Measurements from ENCODE around the gene EPS15. TPM values are rescaled to one million over a fixed set of nuclear protein-coding genes. Genes with fewer than 3 reads are reported as not detected.

Gene EPS15
- total and polyA plus RNA-seq, 10 of the 15 experiments (the other 5 are each of a cell fraction or from before 2014, with no cell fraction given), result 24.7 to 87.8 (median 56.3) TPM

GRCh38 chr1:51328279-51328678, 190.8 kb downstream of the EPS15 start (continued):
- no peak for TF ChIP-seq CTCF (IDR thresholded peaks at IDR 0.05 in 2 of 3, conservative IDR thresholded peaks at IDR 0.05 in 1 of 3; ENCODE audit: control insufficient read depth in 2 of 3, extremely low read depth in 1 of 3, insufficient read depth in 1 of 3, low read depth in 3 of 3, low read length in 3 of 3)

- intact Hi-C loops (cut with micrococcal nuclease; ENCODE audit: unreplicated experiment), result no loop called here
- H3K4me1 ChIP-seq (ENCODE audit: control insufficient read depth, insufficient read depth, low read length), result peaks cover 9% of the 10 kb centered on the region
- DNase-seq (ENCODE audit: low read depth, low spot score) (no peak), ATAC-seq (no peak), FAIRE-seq (no peak)
- WGBS (ENCODE audit: insufficient coverage, insufficient replicate concordance, low lambda C conversion rate, missing lambda C conversion rate), result 61% methylated on average over 5 of the region's 5 CpGs
- H3K9ac ChIP-seq (ENCODE audit: control insufficient read depth, insufficient read depth, low read length), result no peak overlapping the region
- H2AFZ ChIP-seq (ENCODE audit: control insufficient read depth, low read depth, low read length), result no peak overlapping the region
- H3K79me2 ChIP-seq (ENCODE audit: control insufficient read depth, insufficient read depth, low read length), result no peaks in the 10 kb centered on the region
- H4K20me1 ChIP-seq (ENCODE audit: control insufficient read depth, insufficient read depth), result no peaks in the 10 kb centered on the region
- ChIA-PET RAD21 (ENCODE audit: unreplicated experiment) (no interaction called here), SMC1A (ENCODE audit: uncharacterized antibody, unreplicated experiment) (no interaction called here), CTCF (no interaction called here), POLR2A (interaction anchor here (0.7 kb wide), 1 partner anchor 207 kb away, joined by 3 read pairs; no protein-coding TSS in a partner anchor)
- no peak overlapping the region for H3K4me2 ChIP-seq (ENCODE audit: control insufficient read depth, insufficient read depth)
- H3K27me3 ChIP-seq (replicated peaks in 1 of 2; ENCODE audit: control insufficient read depth in 2 of 2, insufficient read depth in 2 of 2, low read length in 1 of 2), result peaks cover 2 to 4% of the 10 kb centered on the region in 2 experiments; a peak in 3 of 4 replicates
- no peak overlapping the region for H3K4me3 ChIP-seq
- no peak for TF ChIP-seq LARP7 (IDR thresholded peaks at IDR 0.05)
- no peak for TF ChIP-seq RUNX3 (IDR thresholded peaks at IDR 0.05; ENCODE audit: low read length)
- no peak for TF ChIP-seq STAT3 (IDR thresholded peaks at IDR 0.05; ENCODE audit: low read depth, low read length)
- no TSS peak for BruUV-seq (replicated peaks)
- no peak overlapping the region for H3K27ac ChIP-seq (ENCODE audit: control insufficient read depth, insufficient read depth)
- no peaks in the 10 kb centered on the region for H3K36me3 ChIP-seq (ENCODE audit: control insufficient read depth in 2 of 2, insufficient read depth in 2 of 2, low read length in 1 of 2)
- in situ Hi-C loops (cut with MboI), result no loop called here
- no peaks in the 10 kb centered on the region for H3K9me3 ChIP-seq (replicated peaks; ENCODE audit: control insufficient read depth, insufficient read depth, low read length)
These were observed 191.7 kb downstream of the EPS15 start for GRCh38 chr1:51327386-51327785.

GRCh38 chr1:51326839-51327238, 192.2 kb downstream of the EPS15 start:
- Histone ChIP-seq H3K27ac (ENCODE audit: control insufficient read depth, insufficient read depth) (no peak overlapping the region), H4K20me1 (ENCODE audit: control insufficient read depth, insufficient read depth) (no peaks in the 10 kb centered on the region), H3K9ac (ENCODE audit: control insufficient read depth, insufficient read depth, low read length) (no peak overlapping the region), H3K4me2 (ENCODE audit: control insufficient read depth, insufficient read depth) (no peak overlapping the region), H3K27me3 (replicated peaks in 1 of 2; ENCODE audit: control insufficient read depth in 2 of 2, insufficient read depth in 2 of 2, low read length in 1 of 2) (peaks cover 2 to 4% of the 10 kb centered on the region in 2 experiments; a peak in 3 of 4 replicates), H3K9me3 (replicated peaks; ENCODE audit: control insufficient read depth, insufficient read depth, low read length) (no peaks in the 10 kb centered on the region), H3K4me3 (no peak overlapping the region), H2AFZ (ENCODE audit: control insufficient read depth, low read depth, low read length) (no peak overlapping the region), H3K4me1 (ENCODE audit: control insufficient read depth, insufficient read depth, low read length) (peaks cover 9% of the 10 kb centered on the region), H3K36me3 (ENCODE audit: control insufficient read depth in 2 of 2, insufficient read depth in 2 of 2, low read length in 1 of 2) (no peaks in the 10 kb centered on the region), H3K79me2 (ENCODE audit: control insufficient read depth, insufficient read depth, low read length) (no peaks in the 10 kb centered on the region)
- ChIA-PET CTCF (no interaction called here), RAD21 (ENCODE audit: unreplicated experiment) (no interaction called here), POLR2A (no interaction called here), SMC1A (ENCODE audit: uncharacterized antibody, unreplicated experiment) (no interaction called here)
- no peak for FAIRE-seq
- no TSS peak for BruUV-seq (replicated peaks)
- ATAC-seq, result no peak
- in situ Hi-C loops (cut with MboI) (no loop called here), intact Hi-C loops (cut with micrococcal nuclease; ENCODE audit: unreplicated experiment) (no loop called here)
- 59% methylated on average over 8 of the region's 8 CpGs for WGBS (ENCODE audit: insufficient coverage, insufficient replicate concordance, low lambda C conversion rate, missing lambda C conversion rate)
- DNase-seq (ENCODE audit: low read depth, low spot score), result no peak
- TF ChIP-seq SIN3A (IDR thresholded peaks at IDR 0.05; ENCODE audit: low read depth, low read length) (no peak), POLR2A (IDR thresholded peaks at IDR 0.05; ENCODE audit: low read depth, low read length) (no peak), EGR1 (IDR thresholded peaks at IDR 0.05; ENCODE audit: borderline replicate concordance in 1 of 2, low read depth in 2 of 2, low read length in 2 of 2) (no peak), EZH2 (IDR thresholded peaks at IDR 0.05; ENCODE audit: borderline replicate concordance, control insufficient read depth, low read depth, low read length) (no peak), IRF5 (IDR thresholded peaks at IDR 0.05; ENCODE audit: borderline replicate concordance) (no peak), POLR2AphosphoS2 (IDR thresholded peaks at IDR 0.05; ENCODE audit: low read depth, low read length) (no peak), SREBF2 (IDR thresholded peaks at IDR 0.05; ENCODE audit: low read length) (no peak), ETV6 (conservative IDR thresholded peaks at IDR 0.05 in 1 of 2, IDR thresholded peaks at IDR 0.05 in 1 of 2; ENCODE audit: borderline replicate concordance in 1 of 2, low read depth in 1 of 2) (no peak), BCL11A (IDR thresholded peaks at IDR 0.05; ENCODE audit: low read depth, low read length) (no peak), CHD1 (IDR thresholded peaks at IDR 0.05; ENCODE audit: low read depth, low read length) (no peak), JUND (IDR thresholded peaks at IDR 0.05; ENCODE audit: low read depth, low read length) (no peak)
